DOHH2 (cell line): Measurements from ENCODE around the gene NCAN.

Source experiments
- H3F3A ChIP-seq: fragments of 200-600 bp; sonication (generic), shearing (Covaris generic); 2 replicates; pipeline ENCODE4 v1.6.0; 2016; ENCODE audit warnings: antibody characterized with exemption, mild to moderate bottlenecking; ENCODE audit not compliant: control insufficient read depth, insufficient read depth
- H3K27ac ChIP-seq: fragments of 200-600 bp; sonication (generic); 2 replicates; pipeline ENCODE4 v1.5.1; 2014; ENCODE audit warnings: low read depth, mild to moderate bottlenecking, low read length, moderate library complexity
- H3K27me3 ChIP-seq: fragments of 200-600 bp; sonication (generic); 2 replicates; pipeline ENCODE4 v1.6.1; 2014; ENCODE audit warnings: mild to moderate bottlenecking, low read length, mixed read lengths; ENCODE audit not compliant: control insufficient read depth
- H3K36me3 ChIP-seq: fragments of 200-600 bp; sonication (generic); 2 replicates; pipeline ENCODE4 v1.6.1; 2014; ENCODE audit warnings: mild to moderate bottlenecking, low read length, moderate library complexity, mixed read lengths; ENCODE audit not compliant: control insufficient read depth
- H3K4me1 ChIP-seq: fragments of 200-600 bp; sonication (generic); 2 replicates; pipeline ENCODE4 v1.6.1; 2014; ENCODE audit warnings: mild to moderate bottlenecking, low read length, mixed read lengths; ENCODE audit not compliant: control insufficient read depth
- H3K4me2 ChIP-seq: fragments of 200-600 bp; sonication (generic); 2 replicates; pipeline ENCODE4 v1.6.0; 2014; ENCODE audit warnings: mild to moderate bottlenecking, low read length, moderate library complexity
- H3K4me3 ChIP-seq: fragments of 200-600 bp; sonication (generic); 2 replicates; pipeline ENCODE4 v1.5.1; 2014; ENCODE audit warnings: mild to moderate bottlenecking, low read length, mixed read lengths
- H3K79me2 ChIP-seq: fragments of 200-600 bp; sonication (generic); 2 replicates; pipeline ENCODE4 v1.6.1; 2014; ENCODE audit warnings: mild to moderate bottlenecking, low read length, mixed read lengths; ENCODE audit not compliant: control insufficient read depth
- H3K9me2 ChIP-seq: fragments of 200-600 bp; sonication (generic); replicated peaks from 2 replicates; pipeline ENCODE4 v1.6.1; 2014; ENCODE audit warnings: mild to moderate bottlenecking, low read length, mixed read lengths; ENCODE audit not compliant: control insufficient read depth
- H3K9me3 ChIP-seq: fragments of 200-600 bp; sonication (generic); 2 replicates; pipeline ENCODE4 v1.6.1; 2014; ENCODE audit warnings: antibody characterized with exemption, low read length, mixed read lengths; ENCODE audit not compliant: control insufficient read depth, insufficient read depth
- H4K20me1 ChIP-seq: fragments of 200-600 bp; sonication (generic); 2 replicates; pipeline ENCODE4 v1.6.0; 2014; ENCODE audit warnings: low read depth, mild to moderate bottlenecking, antibody characterized with exemption, low read length, moderate library complexity; ENCODE audit not compliant: control insufficient read depth, insufficient read depth
- EZH2phosphoT487 ChIP-seq: fragments of 200-600 bp; sonication (generic); IDR thresholded peaks from 2 replicates; pipeline ENCODE4 v1.6.1; 2017; ENCODE audit warnings: borderline replicate concordance, mild to moderate bottlenecking, antibody characterized with exemption, low read length, moderate library complexity, mixed read lengths
- TF ChIP-seq, protein P1 (sequence below): fragments of 200-600 bp; sonication (generic); IDR thresholded peaks from one replicate; pipeline ENCODE4 v1.5.1; 2014; ENCODE audit warnings: antibody characterized with exemption, mild to moderate bottlenecking, low read depth, low read length; ENCODE audit not compliant: poor library complexity, severe bottlenecking

NCAN gene

DNA sequence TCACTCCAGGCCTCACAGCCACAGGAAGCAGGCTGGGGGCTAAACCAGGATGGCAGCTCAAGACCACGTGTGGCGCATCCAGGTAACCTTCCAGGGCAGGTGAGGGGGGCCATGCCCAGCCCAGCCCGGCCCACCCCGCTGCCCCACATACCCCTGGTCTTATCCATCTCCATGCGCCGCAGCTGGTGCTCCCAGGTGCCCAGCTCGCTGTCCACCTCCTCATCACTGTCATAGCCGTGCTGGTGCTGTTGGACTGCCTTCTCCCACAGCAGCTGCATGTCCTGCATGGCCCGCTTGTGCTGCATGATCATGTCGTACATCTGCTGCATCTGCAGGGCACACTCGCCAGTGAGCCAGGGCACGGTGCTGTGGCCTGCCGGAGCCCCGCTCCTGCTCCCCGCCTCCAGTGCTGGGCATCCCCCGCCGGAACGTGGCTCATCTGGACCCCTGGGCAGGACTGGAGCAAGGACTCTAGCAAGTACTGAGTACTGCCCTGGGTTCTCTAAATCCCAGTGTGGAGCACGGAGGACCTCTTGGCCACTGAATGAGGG, 67.4 kb downstream of the NCAN start:
- H3F3A ChIP-seq: no peaks in the 10 kb centered on the region
- H3K36me3 ChIP-seq: peaks cover 49% of the 10 kb centered on the region
- H3K27ac ChIP-seq: no peak overlapping the region
- no peak overlapping the region for H3K4me2 ChIP-seq
- no peaks in the 10 kb centered on the region for H3K27me3 ChIP-seq
- no peaks in the 10 kb centered on the region for H3K79me2 ChIP-seq
- H3K4me1 ChIP-seq: no peaks in the 10 kb centered on the region
- H3K4me3 ChIP-seq: no peak overlapping the region
- no peaks in the 10 kb centered on the region; the same call in 1 of the 2 replicates for H4K20me1 ChIP-seq
- H3K9me3 ChIP-seq: no peaks in the 10 kb centered on the region
- H3K9me2 ChIP-seq: no peaks in the 10 kb centered on the region
- TF ChIP-seq, protein P1, sequence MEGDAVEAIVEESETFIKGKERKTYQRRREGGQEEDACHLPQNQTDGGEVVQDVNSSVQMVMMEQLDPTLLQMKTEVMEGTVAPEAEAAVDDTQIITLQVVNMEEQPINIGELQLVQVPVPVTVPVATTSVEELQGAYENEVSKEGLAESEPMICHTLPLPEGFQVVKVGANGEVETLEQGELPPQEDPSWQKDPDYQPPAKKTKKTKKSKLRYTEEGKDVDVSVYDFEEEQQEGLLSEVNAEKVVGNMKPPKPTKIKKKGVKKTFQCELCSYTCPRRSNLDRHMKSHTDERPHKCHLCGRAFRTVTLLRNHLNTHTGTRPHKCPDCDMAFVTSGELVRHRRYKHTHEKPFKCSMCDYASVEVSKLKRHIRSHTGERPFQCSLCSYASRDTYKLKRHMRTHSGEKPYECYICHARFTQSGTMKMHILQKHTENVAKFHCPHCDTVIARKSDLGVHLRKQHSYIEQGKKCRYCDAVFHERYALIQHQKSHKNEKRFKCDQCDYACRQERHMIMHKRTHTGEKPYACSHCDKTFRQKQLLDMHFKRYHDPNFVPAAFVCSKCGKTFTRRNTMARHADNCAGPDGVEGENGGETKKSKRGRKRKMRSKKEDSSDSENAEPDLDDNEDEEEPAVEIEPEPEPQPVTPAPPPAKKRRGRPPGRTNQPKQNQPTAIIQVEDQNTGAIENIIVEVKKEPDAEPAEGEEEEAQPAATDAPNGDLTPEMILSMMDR: no peak
- no peak for TF ChIP-seq EZH2phosphoT487

DNA sequence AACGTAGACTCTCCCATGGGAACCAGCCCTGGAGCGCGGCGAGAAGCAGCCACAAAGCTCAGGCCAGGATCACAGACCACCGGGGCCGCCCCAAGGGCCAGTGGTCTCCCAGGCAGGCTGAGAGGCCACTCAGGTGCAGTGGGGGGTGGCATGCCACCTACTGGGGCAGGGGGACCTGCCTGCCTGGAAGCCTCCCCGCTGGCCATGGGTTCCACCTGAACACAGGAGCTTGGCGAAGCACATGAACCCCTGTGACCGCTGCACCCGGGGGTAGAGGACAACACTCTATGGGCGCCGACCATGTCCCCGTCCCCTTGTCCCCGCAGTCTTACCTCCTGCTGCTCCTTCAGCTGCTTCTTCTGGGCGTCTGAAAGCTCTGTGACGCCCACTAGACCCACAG, 68.1 kb downstream of the NCAN start:
- Histone ChIP-seq H3K4me1 (no peaks in the 10 kb centered on the region), H4K20me1 (no peaks in the 10 kb centered on the region), H3K4me3 (no peak overlapping the region), H3K36me3 (peaks cover 55% of the 10 kb centered on the region), H3K79me2 (no peaks in the 10 kb centered on the region), H3K9me3 (no peaks in the 10 kb centered on the region), H3K27me3 (no peaks in the 10 kb centered on the region), H3K27ac (no peak overlapping the region), H3K9me2 (no peaks in the 10 kb centered on the region), H3K4me2 (no peak overlapping the region), H3F3A (no peaks in the 10 kb centered on the region)
- no peak for TF ChIP-seq EZH2phosphoT487
- TF ChIP-seq, protein P1: no peak

- Histone ChIP-seq H3K9me3 (no peaks in the 10 kb centered on the region), H3K9me2 (no peaks in the 10 kb centered on the region), H3K27ac (no peak overlapping the region), H3K36me3 (peaks cover 57% of the 10 kb centered on the region), H3K4me1 (no peaks in the 10 kb centered on the region), H3K79me2 (no peaks in the 10 kb centered on the region), H3K27me3 (no peaks in the 10 kb centered on the region), H3K4me2 (no peak overlapping the region), H3K4me3 (no peak overlapping the region), H4K20me1 (no peaks in the 10 kb centered on the region), H3F3A (no peaks in the 10 kb centered on the region)
- TF ChIP-seq EZH2phosphoT487: no peak
- TF ChIP-seq, protein P1: no peak
These were observed 68.8 kb downstream of the NCAN start for GRCh38 chr19:19280561-19280960.
